Activated CD4-positive, alpha-beta memory T cell treated with anti-CD3 and anti-CD28 coated beads for 36 hours (primary cell): ENCODE measurements around the gene METAP2. TPM values are rescaled to one million over a fixed set of nuclear protein-coding genes. Genes with fewer than 3 reads are reported as not detected.

Source experiments
- CTCF ChIA-PET: fragments of 350-600 bp; sonication (Branson Sonifier 250); formaldehyde crosslinking; loops from one replicate; lab custom pipeline; 2021; ENCODE audit warnings: antibody characterized with exemption, inconsistent platforms; lab: Charles Lee
- POLR2A ChIA-PET: fragments of 350-600 bp; sonication (Branson Sonifier 250); formaldehyde crosslinking; loops from one replicate; lab custom pipeline; 2021; ENCODE audit warnings: antibody characterized with exemption; lab: Charles Lee
- DNase-seq: peaks from one replicate; pipeline ENCODE4 v3.0.0-alpha.2; 2020
- H3K27ac Mint-ChIP-seq: one replicate; pipeline ENCODE4 v1.8.0; 2021; ENCODE audit warnings: mixed read lengths
- H3K27me3 Mint-ChIP-seq: one replicate; pipeline ENCODE4 v1.8.0; 2021; ENCODE audit warnings: mixed read lengths
- H3K36me3 Mint-ChIP-seq: one replicate; pipeline ENCODE4 v1.8.0; 2021; ENCODE audit warnings: mixed read lengths
- H3K4me1 Mint-ChIP-seq: one replicate; pipeline ENCODE4 v1.8.0; 2021; ENCODE audit warnings: low read depth, mixed read lengths
- H3K4me3 Mint-ChIP-seq: one replicate; pipeline ENCODE4 v1.8.0; 2021; ENCODE audit warnings: mild to moderate bottlenecking, mixed read lengths
- H3K9me3 Mint-ChIP-seq: one replicate; pipeline ENCODE4 v1.8.0; 2021; ENCODE audit warnings: mixed read lengths
- intact Hi-C: fragments of 100-400 bp; cut with micrococcal nuclease; formaldehyde crosslinking; loops from one replicate; pipeline ENCODE4 v1.15.1; 2023
- total RNA-seq, 2 experiments: library from RNA; stranded (reverse); gene quantifications; one replicate each; pipeline ENCODE4 v1.2.3, GENCODE V29; 2021

METAP2 gene
- total RNA-seq, 2 experiments from 2014 or later, result 107 to 108 TPM

- Mint-ChIP-seq H3K4me1 (peaks cover 14% of the 10 kb centered on the region), H3K9me3 (no peaks in the 10 kb centered on the region), H3K27me3 (peaks cover 12% of the 10 kb centered on the region), H3K27ac (no peak overlapping the region), H3K36me3 (no peaks in the 10 kb centered on the region), H3K4me3 (no peak overlapping the region)
- intact Hi-C loops, result no loop called here
- DNase-seq, result no peak
- ChIA-PET POLR2A (no interaction called here), CTCF (interaction anchor here (0.6 kb wide), 1 partner anchor 9 kb away, joined by 3 read pairs; no protein-coding TSS in a partner anchor)
Observed at GRCh38 chr12:95543305-95543704, 69.4 kb downstream of the METAP2 start.

GRCh38 chr12:95544756-95545155, 70.8 kb downstream of the METAP2 start:
- DNase-seq, result no peak
- ChIA-PET POLR2A (no interaction called here), CTCF (interaction anchor here (1.0 kb wide), 1 partner anchor 10 kb away, joined by 7 read pairs; no protein-coding TSS in a partner anchor)
- Mint-ChIP-seq H3K9me3 (peaks cover 8% of the 10 kb centered on the region), H3K4me3 (no peak overlapping the region), H3K36me3 (peaks cover 6% of the 10 kb centered on the region), H3K27ac (no peak overlapping the region), H3K27me3 (peaks cover 18% of the 10 kb centered on the region), H3K4me1 (peaks cover 20% of the 10 kb centered on the region)
- intact Hi-C loops, result loop anchor here (5.0 kb wide), 1 partner anchor 72 kb away; the partner anchor contains the start of gene METAP2

GRCh38 chr12:95545303-95545702, 71.4 kb downstream of the METAP2 start:
- intact Hi-C loops, result loop anchor here (5.0 kb wide), 1 partner anchor 73 kb away; the partner anchor contains the start of gene METAP2
- no peak overlapping the region for H3K27ac Mint-ChIP-seq
- no peak overlapping the region for H3K4me3 Mint-ChIP-seq
- no peak for DNase-seq
- POLR2A ChIA-PET, result no interaction called here
- peaks cover 8% of the 10 kb centered on the region for H3K9me3 Mint-ChIP-seq
- H3K4me1 Mint-ChIP-seq, result peaks cover 20% of the 10 kb centered on the region
- CTCF ChIA-PET, result interaction anchor here (1.0 kb wide), 1 partner anchor 10 kb away, joined by 7 read pairs; no protein-coding TSS in a partner anchor
- peaks cover 6% of the 10 kb centered on the region for H3K36me3 Mint-ChIP-seq
- H3K27me3 Mint-ChIP-seq, result peaks cover 18% of the 10 kb centered on the region

GRCh38 chr12:95545731-95546490, 72.0 kb downstream of the METAP2 start:
- CTCF ChIA-PET, result no interaction called here
- intact Hi-C loops, result loop anchor here (5.0 kb wide), 1 partner anchor 74 kb away; the partner anchor contains the start of gene METAP2
- Mint-ChIP-seq H3K4me3 (no peak overlapping the region), H3K27ac (no peak overlapping the region), H3K27me3 (peaks cover 20% of the 10 kb centered on the region), H3K9me3 (peaks cover 8% of the 10 kb centered on the region), H3K36me3 (peaks cover 6% of the 10 kb centered on the region), H3K4me1 (peaks cover 20% of the 10 kb centered on the region)
- DNase-seq, result no peak
- POLR2A ChIA-PET, result no interaction called here

GRCh38 chr12:95546491-95546813, 72.5 kb downstream of the METAP2 start:
- peaks cover 8% of the 10 kb centered on the region for H3K9me3 Mint-ChIP-seq
- DNase-seq, result no peak
- intact Hi-C loops, result loop anchor here (5.0 kb wide), 1 partner anchor 74 kb away; the partner anchor contains the start of gene METAP2
- H3K4me1 Mint-ChIP-seq, result peaks cover 20% of the 10 kb centered on the region
- ChIA-PET CTCF (interaction anchor here (1.1 to 2.2 kb wide), 2 partner anchors 12 to 73 kb away, joined by 3 to 12 read pairs; partner anchors contain the start of gene METAP2), POLR2A (no interaction called here)
- H3K4me3 Mint-ChIP-seq, result no peak overlapping the region
- H3K27ac Mint-ChIP-seq, result no peak overlapping the region
- H3K36me3 Mint-ChIP-seq, result peaks cover 6% of the 10 kb centered on the region
- peaks cover 20% of the 10 kb centered on the region for H3K27me3 Mint-ChIP-seq

GRCh38 chr12:95547522-95548055, 73.6 kb downstream of the METAP2 start:
- no peak for DNase-seq
- Mint-ChIP-seq H3K27ac (peak overlapping the region; percentile 64), H3K27me3 (peaks cover 20% of the 10 kb centered on the region), H3K9me3 (peaks cover 8% of the 10 kb centered on the region), H3K4me3 (peak overlapping the region; percentile 85), H3K36me3 (peaks cover 6% of the 10 kb centered on the region), H3K4me1 (peaks cover 23% of the 10 kb centered on the region)
- CTCF ChIA-PET, result interaction anchor here (0.5 to 2.2 kb wide), 3 partner anchors 13 to 341 kb away, joined by 3 to 12 read pairs (median 3); partner anchors contain the start of gene METAP2
- intact Hi-C loops, result loop anchor here (1.0 to 5.0 kb wide), 2 partner anchors 75 to 330 kb away; partner anchors contain the start of genes FGD6, METAP2 and VEZT
- POLR2A ChIA-PET, result interaction anchor here (0.6 to 1.0 kb wide), 2 partner anchors 74 to 452 kb away, joined by 3 to 4 read pairs; no protein-coding TSS in a partner anchor

- Mint-ChIP-seq H3K36me3 (peaks cover 6% of the 10 kb centered on the region), H3K9me3 (peaks cover 8% of the 10 kb centered on the region), H3K4me1 (peaks cover 26% of the 10 kb centered on the region), H3K4me3 (peak overlapping the region; percentile 85), H3K27ac (peak overlapping the region; percentile 64), H3K27me3 (peaks cover 20% of the 10 kb centered on the region)
- ChIA-PET CTCF (interaction anchor here (0.5 to 2.2 kb wide), 2 partner anchors 14 to 342 kb away, joined by 3 to 12 read pairs; no protein-coding TSS in a partner anchor), POLR2A (interaction anchor here (1.0 kb wide), 1 partner anchor 75 kb away, joined by 4 read pairs; no protein-coding TSS in a partner anchor)
- DNase-seq, result peak; percentile 48
- intact Hi-C loops, result loop anchor here (1.0 to 5.0 kb wide), 2 partner anchors 76 to 331 kb away; partner anchors contain the start of genes FGD6, METAP2 and VEZT
Observed at GRCh38 chr12:95548056-95548538, 74.1 kb downstream of the METAP2 start.

GRCh38 chr12:95548539-95549391, 74.8 kb downstream of the METAP2 start:
- POLR2A ChIA-PET, result no interaction called here
- Mint-ChIP-seq H3K4me1 (peaks cover 26% of the 10 kb centered on the region), H3K4me3 (peak overlapping the region; percentile 85), H3K36me3 (peaks cover 6% of the 10 kb centered on the region), H3K27ac (peak overlapping the region; percentile 7), H3K9me3 (peaks cover 8% of the 10 kb centered on the region), H3K27me3 (peaks cover 20% of the 10 kb centered on the region)
- intact Hi-C loops, result loop anchor here (1.0 to 5.0 kb wide), 2 partner anchors 76 to 331 kb away; partner anchors contain the start of genes FGD6, METAP2 and VEZT
- CTCF ChIA-PET, result interaction anchor here (2.2 kb wide), 1 partner anchor 14 kb away, joined by 12 read pairs; no protein-coding TSS in a partner anchor
- peak; percentile 71 for DNase-seq

- Mint-ChIP-seq H3K4me3 (peak overlapping the region; percentile 85), H3K9me3 (peaks cover 8% of the 10 kb centered on the region), H3K27me3 (peaks cover 20% of the 10 kb centered on the region), H3K4me1 (peaks cover 27% of the 10 kb centered on the region), H3K36me3 (peaks cover 6% of the 10 kb centered on the region), H3K27ac (no peak overlapping the region)
- DNase-seq, result no peak
- intact Hi-C loops, result loop anchor here (5.0 kb wide), 1 partner anchor 77 kb away; the partner anchor contains the start of gene METAP2
- POLR2A ChIA-PET, result no interaction called here
- CTCF ChIA-PET, result no interaction called here
Observed at GRCh38 chr12:95549392-95550084, 75.6 kb downstream of the METAP2 start.

- Mint-ChIP-seq H3K27me3 (peaks cover 20% of the 10 kb centered on the region), H3K27ac (peak within 1 kb of the TSS; percentile 74), H3K4me1 (peaks cover 29% of the 10 kb centered on the region), H3K4me3 (peak within 1 kb of the TSS; percentile 54), H3K9me3 (peaks cover 8% of the 10 kb centered on the region), H3K36me3 (peaks cover 6% of the 10 kb centered on the region)
- ChIA-PET POLR2A (interaction anchor here (0.5 kb wide), 1 partner anchor 308 kb away, joined by 4 read pairs; no protein-coding TSS in a partner anchor), CTCF (interaction anchor here (1.1 kb wide), 1 partner anchor 17 kb away, joined by 4 read pairs; no protein-coding TSS in a partner anchor)
- DNase-seq, result peak; percentile 11
- intact Hi-C loops, result no loop called here
Observed at GRCh38 chr12:95551305-95551704, 77.4 kb downstream of the METAP2 start, which contains the start of gene USP44. Gene USP44 (minus strand): TSS chr12:95551476. CDS start chr12:95534256, 17,220 bp downstream.
